ENCODE measurements around the gene ACADSB. TPM values are rescaled to one million over a fixed set of nuclear protein-coding genes. Genes with fewer than 3 reads are reported as not detected.

Gene ACADSB
- total RNA-seq = 4.5 and 4.6 TPM in 2 replicates

GRCh38 chr10:123008355-123009104, at the start of gene ACADSB, which contains the start of gene IKZF5:
Gene ACADSB (plus strand): TSS chr10:123009006. CDS start chr10:123009030, 24 bp downstream.
Gene IKZF5 (minus strand): TSS chr10:123008795. CDS start chr10:122998625, 10,170 bp downstream.
- DNase-seq (ENCODE audit: low read depth in 2 of 2) = peak; percentile 95 to 98

DNA sequence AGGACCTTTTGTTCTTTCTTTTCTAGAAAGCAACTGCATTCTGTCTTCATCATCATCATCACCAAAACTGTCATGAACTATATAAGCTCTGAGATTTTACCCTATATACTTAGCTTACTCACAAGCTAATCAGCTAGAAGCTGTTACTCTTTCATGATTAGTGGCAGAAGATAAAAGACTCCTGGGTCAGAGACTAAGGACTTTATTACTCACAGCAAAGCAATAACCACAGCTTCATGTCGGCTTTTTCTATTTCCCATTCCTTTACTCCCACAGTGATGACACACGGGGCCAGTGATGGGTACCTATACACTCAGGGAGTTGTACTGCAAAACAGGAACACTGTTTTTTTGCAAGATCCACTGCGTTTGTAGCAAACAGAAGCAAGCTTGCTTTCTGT, 46.4 kb upstream of the ACADSB start:
- DNase-seq (ENCODE audit: low read depth in 2 of 2) = no peak

DNA sequence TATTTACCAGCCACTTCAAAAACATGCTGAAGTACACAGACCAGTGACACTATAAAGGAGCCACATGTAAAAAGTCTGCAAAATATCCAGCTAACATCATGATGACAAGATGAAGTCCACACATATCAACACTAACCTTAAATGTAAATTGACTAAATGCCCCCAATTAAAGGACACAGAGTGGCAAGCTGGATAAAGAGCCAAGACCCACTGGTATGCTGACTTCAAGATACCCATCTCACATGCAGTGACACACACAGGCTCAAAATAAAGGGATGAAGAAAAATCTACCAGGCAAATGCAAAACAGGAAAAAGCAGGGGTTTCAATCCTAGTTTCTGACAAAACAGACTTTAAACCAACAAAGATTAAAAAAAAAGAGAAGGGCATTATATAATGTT, 41.9 kb upstream of the ACADSB start:
- no peak for DNase-seq (ENCODE audit: low read depth in 2 of 2)

DNA sequence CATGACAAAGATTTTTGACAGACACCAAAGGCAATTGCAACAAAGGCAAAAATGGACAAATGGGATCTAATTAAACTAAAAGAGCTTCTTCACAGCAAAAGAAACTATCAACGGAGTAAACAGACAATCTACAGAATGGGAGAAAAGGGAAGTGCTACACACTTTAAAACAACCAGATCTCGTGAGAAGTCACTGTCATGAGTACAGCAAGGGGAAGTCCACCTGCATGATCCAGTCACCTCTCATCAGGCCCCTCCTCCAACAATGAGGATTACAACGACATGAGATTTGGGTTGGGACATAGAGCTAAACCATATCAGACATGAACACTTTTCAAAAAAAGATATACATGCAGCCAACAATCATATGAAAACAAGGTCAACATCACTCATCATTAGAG, 40.1 kb upstream of the ACADSB start:
- no peak for DNase-seq (ENCODE audit: low read depth in 2 of 2)

DNA sequence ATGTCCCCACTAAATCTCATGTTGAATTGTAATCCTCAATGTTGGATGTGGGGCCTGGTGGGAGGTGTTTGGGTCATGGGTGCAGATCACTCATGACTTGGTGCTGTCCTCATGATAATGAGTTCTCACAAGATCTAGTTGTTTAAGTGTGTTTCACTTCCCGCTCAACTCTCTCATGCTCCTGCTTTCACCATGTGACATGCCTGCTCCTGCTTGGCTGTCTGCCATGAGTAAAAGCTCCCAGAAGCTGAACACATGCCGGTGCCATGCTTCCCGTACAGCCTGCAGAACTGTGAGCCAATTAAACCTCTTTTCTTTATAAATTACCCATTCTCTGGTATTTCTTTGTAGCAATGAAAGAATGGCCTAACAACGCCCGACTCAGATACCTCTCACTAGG, 34.8 kb upstream of the ACADSB start:
- DNase-seq (ENCODE audit: low read depth in 2 of 2) = no peak

- no peak for DNase-seq (ENCODE audit: low read depth in 2 of 2)
Observed at GRCh38 chr10:122974543-122975064, 34.2 kb upstream of the ACADSB start.

DNA sequence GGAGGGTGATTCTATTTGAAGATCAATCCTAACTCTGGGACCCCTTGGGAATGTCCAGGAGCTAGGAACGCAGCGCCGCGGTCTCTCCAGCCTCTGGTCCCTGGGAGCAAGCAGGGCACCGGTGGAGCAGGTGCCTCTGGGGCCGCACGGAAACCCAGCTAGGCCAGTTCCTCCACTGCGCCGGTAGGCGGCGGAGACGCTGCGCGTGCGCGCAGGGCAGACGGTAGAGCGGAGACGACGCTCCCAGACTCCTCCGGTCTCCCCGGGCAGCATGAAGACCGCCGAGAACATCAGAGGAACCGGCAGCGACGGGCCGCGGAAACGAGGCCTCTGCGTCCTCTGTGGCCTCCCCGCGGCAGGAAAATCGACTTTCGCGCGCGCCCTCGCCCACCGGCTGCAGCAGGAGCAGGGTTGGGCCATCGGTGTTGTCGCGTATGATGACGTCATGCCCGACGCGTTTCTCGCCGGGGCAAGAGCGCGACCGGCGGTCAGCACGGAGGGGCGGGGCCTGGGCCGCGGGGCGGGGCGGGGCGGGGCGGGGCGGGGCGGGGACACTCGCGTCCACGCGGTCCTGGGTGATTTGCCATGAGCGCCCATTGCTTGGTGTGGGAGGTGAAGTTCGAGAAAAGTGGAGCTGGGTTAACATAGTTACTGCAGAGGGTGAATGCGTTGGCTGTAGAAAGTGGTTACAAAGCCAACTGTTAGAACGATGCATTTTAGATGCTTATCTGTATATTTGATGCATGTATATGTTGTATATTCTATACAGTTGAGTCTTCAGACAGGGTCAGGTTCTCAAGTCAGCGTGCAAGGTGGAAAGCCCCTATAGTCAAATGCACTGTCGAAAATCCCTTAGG, 28.4 kb upstream of the ACADSB start, which contains the start of gene PSTK:
TSS of gene PSTK (plus strand) at position 193 of the 857 bp plus-strand sequence. CDS start at position 272, 79 bp downstream.
- DNase-seq (ENCODE audit: low read depth in 2 of 2) = peak; percentile 90 to 93

DNA sequence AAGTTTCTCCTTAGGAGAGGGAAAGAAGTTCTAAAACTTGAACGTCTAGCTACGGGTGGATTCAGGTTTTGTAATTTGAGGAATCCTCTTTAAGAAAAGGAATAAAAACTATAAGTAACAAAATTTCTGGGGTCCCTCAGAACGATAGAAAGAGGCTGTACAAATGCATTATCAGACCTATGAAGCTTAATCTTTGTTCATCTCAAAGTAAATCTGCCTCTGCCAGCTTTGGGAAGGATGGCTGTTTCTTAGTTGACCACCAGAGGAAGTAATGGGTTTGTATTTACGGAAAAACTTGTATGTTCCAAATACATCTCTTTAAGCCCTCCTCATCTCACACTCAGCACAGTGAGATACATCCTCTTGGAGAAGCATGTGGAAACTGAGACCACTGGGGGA, 27.7 kb upstream of the ACADSB start:
- DNase-seq (ENCODE audit: low read depth in 2 of 2) = peak in 1 of 2 donors; percentile 39

- DNase-seq (ENCODE audit: low read depth in 2 of 2) = no peak
Observed at GRCh38 chr10:122983898-122984297, 24.9 kb upstream of the ACADSB start.

GRCh38 chr10:122984708-122985107, 24.1 kb upstream of the ACADSB start:
- DNase-seq (ENCODE audit: low read depth in 2 of 2) = no peak

DNA sequence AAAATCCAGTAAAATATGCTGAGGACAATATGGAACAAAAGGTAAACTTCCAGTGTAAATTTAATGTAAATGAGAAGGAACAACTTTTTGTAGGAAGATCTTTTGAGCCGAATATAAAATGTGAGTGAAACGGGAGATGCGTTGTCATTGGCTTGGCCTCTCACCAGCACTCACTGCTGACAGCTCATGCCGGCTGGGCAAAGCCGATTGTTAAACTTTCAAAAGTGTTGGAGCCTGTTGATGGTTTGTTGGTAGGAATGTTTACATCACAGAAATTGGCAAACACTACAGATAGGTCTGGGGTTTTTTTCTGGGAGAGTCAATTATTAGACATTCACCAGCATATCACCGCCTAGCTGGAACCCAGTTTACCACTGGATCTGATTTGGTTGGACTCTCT, 22.5 kb upstream of the ACADSB start:
- no peak for DNase-seq (ENCODE audit: low read depth in 2 of 2)

DNA sequence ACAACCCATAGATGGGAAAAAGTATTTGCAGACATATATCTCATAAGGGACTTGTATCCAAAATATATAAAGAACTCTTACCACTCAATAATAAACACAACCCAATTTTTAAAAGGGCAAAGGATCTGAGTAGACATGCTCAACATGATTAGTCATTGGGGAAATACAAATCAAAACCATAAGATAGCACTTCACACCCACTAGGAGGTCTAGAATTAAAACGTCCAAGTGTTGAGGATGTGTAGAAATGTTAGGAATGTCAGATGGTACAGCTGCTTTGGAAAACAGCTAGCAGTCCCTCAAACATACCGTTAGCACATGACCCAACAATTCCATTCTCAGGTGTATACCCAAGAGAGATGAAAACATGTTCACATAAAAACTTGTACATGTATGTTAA, 20.3 kb upstream of the ACADSB start:
- DNase-seq (ENCODE audit: low read depth in 2 of 2) = no peak

- no peak for DNase-seq (ENCODE audit: low read depth in 2 of 2)
Observed at GRCh38 chr10:122990278-122990677, 18.5 kb upstream of the ACADSB start.

GRCh38 chr10:122992031-122992585, 16.7 kb upstream of the ACADSB start:
- no peak for DNase-seq (ENCODE audit: low read depth in 2 of 2)

DNA sequence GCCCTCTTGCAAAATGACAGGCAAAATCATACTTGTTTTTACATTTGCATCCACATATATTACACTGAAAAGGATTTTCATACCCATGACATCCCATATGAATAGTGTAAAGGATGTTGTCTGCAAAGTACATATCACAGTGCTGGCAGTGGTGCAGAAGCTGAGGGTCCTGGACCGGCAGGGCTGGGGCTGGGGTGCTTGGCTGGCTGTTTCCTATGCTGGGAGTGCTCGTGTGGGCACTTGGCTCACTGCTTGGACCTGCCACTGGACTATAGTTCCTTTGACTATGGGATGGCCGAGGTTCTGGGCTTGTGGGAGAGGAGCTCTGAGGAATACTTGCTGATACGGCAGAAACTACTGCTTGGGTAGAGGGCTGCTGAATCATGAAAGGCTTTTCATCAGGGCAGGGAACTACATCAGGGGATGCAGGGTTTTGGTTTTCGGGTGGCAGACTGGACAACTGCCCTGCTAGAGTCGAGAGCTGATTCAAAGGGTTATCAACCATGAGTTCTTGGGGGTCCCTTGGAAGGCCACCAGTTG, 14.9 kb upstream of the ACADSB start:
- DNase-seq (ENCODE audit: low read depth in 2 of 2) = no peak

DNA sequence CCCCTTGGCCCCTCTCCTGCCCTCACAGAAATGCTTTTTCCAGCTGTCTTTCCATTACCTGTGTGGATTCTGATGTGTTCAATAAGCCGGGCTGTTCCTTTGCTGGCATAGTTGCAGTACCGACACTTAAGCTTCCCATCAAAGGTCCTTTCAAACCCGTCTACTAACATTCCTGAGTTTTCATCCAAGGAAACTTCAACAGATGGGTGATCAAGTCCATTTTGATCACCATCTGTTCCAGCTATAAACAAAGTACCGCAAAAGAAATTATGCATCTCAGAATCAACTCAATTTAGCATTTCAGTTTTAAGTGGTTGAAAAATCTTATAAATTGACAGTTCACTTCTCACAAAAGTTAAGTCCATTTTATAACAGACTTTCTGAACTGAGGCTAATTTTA, 12.9 kb upstream of the ACADSB start:
- DNase-seq (ENCODE audit: low read depth in 2 of 2) = no peak

GRCh38 chr10:122997864-122998263, 10.9 kb upstream of the ACADSB start:
- no peak for DNase-seq (ENCODE audit: low read depth in 2 of 2)

GRCh38 chr10:122998360-122998917, 10.4 kb upstream of the ACADSB start:
- DNase-seq (ENCODE audit: low read depth in 2 of 2) = no peak

GRCh38 chr10:122998934-122999333, 9.9 kb upstream of the ACADSB start:
- DNase-seq (ENCODE audit: low read depth in 2 of 2) = no peak

- DNase-seq (ENCODE audit: low read depth in 2 of 2) = no peak
Observed at GRCh38 chr10:122999347-122999746, 9.5 kb upstream of the ACADSB start.

- DNase-seq (ENCODE audit: low read depth in 2 of 2) = no peak
Observed at GRCh38 chr10:123000155-123000554, 8.7 kb upstream of the ACADSB start.
